NCI-H226 (cell line): Measurements from ENCODE around the gene PRKCB.
"Not testable (repeated sequence)": the region's sequence is repeated elsewhere in the genome, so short reads cannot be mapped to it uniquely, and the experiment has no call there.

ENCODE experiments used
- DNase-seq: peaks from one replicate; pipeline ENCODE4 v3.0.0-alpha.2; 2015

Gene PRKCB

DNA sequence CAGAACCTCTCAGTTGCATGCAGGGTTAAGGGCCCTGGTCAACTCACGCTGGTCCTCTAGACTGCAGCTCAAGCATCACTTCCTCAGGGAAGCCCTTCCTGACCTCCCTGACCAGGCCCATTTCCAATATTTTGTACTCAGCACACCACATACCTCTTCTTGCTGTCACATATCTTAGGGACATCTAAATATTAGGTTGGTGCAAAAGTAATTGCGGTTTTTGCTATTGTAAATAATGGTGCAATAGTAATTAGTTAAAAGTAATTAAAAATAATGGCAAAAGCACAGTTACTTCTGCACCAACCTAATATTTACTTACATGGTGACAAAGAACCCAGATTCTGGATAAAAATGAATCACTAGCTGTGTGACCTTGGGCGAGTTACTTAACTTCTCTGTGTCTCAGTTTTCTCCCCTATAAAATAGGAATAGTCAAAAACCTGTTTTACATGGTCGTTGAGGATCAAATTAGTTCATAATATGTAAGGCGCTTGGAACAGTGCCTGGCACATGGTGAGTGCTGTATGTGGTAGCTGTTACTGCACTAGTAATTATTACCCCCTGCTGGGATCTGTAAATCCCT is 177.4 kb downstream of the PRKCB start:
- no peak for DNase-seq

DNA sequence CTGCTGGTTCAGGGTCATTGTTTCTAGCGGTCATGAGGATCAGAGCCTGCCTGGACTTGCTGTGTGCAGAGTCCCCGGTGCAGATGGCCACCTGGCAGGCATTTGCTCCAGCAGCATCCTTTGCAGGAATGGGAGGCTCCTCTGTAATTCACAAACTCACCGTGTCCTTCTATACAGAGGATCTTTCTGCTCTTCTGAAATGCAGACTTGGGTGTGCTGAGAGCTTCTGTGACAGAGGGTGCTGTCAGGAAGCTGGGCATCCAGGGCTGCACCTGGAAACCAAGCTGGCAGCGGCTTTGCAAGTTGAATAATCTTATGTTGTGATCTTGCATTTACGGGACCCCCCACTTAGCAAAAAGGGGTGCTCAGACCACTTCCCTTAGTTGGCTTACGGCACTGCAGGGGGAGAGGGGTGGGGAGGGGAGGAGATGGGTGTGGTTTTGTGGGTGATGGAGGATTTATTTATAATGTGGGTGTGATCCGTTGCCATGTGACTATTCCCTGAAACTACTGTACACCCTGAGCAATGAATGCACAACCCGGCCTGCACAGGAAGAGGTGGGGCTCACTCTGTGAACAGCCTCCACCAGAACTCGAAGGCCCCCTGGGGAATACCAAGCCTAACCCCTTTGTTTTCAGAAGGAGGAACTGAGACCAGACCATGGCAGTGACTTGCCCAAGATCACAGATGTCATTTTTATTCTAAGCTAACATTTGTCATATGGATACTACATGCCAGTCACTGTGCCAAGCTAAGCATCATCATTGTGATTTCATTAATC is 178.3 kb downstream of the PRKCB start:
- DNase-seq: no peak

DNA sequence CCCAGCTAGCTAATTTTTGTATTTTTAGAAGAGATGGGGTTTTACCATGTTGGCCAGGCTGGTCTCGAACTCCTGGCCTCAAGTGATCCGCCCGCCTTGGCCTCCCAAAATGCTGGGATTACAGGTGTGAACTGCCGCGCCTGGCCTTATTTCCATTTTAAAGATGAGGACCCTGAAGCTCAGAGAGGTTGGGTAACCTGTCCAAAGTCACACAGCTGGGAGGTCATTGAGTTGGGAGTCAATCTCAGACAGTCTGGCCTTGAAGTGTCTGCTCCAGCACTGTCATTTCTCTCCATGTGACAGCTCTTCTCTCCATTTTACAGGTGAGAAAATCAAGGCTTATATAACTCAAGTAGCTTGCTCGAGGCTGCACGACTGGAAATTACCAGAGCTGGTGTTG is 179.2 kb downstream of the PRKCB start:
- DNase-seq: not testable (repeated sequence)

DNA sequence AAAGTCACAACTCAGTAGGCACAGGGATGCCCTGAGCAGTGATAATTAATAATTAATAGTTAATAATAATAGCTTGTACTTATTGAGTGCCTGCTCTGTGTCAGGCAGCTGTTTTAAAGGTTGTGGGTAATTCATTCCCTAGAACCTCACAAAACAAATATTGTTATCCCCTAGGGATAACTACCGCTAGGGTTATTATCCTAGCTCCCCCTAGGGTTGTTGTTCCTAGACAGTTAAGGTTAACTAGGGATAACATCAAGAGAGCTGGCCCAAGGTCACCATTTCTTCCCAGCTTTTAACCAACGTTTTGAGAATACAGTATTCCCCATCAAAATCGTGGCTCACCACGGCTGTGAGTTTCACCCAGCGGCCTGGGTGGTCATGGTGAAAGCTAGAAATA is 180.1 kb downstream of the PRKCB start:
- DNase-seq: no peak

DNA sequence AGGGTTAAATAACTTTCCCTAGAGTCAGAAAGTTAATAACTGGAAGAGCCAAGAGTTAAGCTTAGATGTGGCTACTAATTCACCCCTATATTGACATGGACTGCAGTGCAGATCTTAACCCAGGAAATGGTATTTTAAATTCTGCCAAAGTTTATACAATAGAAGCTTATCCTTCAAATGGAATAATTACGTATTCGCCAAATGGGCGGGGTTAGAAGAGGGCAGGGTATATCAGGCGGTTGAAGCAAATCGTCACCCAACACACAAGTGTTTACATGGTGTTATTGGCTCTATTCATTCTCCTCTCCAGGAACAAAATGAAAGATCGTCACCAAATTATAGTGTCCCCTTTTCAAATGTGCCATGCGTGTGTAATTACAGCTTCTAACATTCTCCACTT is 182.7 kb downstream of the PRKCB start:
- DNase-seq: no peak

DNA sequence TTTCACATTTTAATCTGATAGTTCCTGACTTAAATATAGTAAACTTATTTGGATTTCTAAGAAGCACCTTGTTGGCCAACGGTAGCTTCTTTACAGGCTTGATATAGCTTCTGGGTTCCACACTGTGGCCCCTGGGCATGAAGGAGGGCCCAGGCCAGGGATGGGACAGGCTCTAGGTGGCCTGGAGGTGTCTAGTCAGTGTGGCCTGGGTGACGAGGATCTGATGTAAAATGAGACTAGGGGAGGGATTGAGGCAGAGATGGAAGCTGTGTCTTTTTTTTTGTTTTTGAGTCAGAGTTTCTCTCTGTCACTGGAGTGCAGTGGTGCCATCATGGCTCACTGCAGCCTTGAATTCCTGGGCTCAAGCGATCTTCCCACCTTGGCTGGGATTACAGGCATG is 187.0 kb downstream of the PRKCB start:
- DNase-seq: no peak

DNA sequence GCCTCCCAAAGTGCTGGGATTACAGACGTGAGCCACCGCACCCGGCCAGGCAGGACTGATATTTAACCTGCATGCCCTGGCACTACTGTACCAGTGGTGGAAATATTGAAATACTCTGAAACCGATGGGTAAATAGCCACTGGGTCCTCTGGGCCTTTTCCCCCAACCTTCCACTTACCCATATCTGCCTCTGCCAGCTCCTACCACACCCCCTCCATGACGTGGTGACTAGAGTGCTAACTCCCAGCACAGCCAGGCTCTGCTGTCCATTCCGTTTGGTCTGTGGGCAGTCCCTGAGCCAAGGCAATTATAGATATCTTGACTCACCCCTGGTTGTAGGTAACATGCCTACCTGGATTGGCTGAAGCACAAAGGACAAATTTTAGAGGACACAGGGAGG is 187.8 kb downstream of the PRKCB start:
- DNase-seq: no peak

DNA sequence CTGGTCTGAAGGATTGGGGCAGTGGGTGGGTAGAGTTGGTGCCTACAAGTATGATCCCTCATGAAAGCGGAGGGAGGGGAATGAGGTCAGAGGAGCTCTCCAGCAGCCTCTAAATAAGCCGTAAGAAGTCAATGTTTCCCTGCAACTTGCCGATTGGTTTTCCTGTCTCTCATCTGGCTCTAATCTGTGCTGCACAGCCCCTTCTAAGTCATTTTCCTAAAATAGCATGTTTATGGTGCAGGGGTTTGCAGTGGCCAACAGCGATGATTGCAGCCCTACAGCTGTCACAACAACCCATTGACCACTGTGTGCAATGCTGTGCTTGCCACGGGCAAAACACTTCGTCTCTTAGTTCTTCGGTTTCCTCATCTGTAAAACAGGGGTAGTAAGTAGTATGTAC is 189.2 kb downstream of the PRKCB start:
- no peak for DNase-seq

DNA sequence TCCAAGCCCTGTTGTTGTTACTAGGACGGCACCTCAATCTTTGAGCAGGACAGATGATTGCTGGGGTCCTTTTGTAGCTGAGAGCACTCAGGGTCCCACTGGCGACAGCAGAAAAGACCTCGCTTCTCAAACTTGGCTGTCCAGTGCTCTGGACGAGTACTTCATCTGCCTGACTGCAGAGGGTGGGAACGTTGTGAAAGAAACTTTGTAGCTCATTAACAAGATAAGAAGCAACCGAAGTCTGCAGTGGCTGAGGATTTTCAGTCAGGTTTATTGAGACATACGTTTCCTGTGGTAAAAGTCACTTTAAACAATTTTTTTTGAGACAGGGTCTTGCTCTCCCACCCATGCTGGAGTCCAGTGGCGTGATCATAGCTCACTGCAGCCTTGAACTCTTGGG is 191.7 kb downstream of the PRKCB start:
- DNase-seq: no peak

DNA sequence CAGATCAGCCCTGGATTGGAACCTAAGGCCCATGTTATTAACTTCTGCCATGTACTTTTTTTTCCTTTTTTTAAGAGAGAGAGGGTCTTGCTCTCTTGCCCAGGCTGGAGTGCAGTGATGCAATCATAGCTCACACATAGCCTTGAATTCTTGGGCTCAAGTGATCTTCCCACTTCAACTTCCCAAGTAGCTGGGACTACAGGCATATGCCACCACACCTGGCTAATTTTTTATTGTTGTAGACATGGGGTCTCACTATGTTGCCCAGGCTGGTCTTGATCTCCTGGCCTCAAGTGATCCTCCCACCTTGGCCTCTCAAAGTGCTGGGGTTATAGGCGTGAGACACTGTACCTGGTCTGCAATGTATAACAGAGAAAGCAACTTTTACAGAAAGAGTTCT is 194.1 kb downstream of the PRKCB start:
- not testable (repeated sequence) for DNase-seq

DNA sequence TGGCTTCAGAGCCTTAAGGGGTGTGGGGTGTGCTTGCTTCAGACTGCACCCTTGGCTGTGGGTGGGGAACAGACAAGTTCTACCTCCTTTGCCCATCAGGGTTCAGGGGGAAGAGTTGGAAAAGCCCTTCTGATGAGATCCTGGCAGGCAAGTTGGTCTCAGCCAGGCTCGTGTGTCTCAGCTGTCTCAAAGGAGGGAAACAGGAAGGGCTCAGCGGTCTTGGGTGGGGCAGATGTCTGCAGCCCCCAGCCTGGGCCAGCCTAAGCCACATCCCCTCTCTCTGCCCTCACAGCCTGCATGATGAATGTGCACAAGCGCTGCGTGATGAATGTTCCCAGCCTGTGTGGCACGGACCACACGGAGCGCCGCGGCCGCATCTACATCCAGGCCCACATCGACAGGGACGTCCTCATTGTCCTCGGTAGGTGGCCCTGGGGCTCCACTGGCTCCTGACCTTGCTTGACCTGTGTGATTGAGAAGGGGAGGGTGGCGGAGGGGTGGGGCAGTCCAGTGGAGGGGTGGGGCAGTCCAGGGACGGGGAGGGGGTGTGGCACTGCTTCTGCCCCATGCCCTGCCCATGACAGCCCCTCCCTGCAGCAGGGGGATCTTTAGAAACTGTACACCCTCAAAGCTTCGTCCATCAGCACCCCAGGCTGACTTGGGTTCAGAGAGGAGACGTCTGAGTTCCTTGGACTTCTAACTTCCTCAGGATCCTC is 199.5 kb downstream of the PRKCB start:
- DNase-seq: no peak

DNA sequence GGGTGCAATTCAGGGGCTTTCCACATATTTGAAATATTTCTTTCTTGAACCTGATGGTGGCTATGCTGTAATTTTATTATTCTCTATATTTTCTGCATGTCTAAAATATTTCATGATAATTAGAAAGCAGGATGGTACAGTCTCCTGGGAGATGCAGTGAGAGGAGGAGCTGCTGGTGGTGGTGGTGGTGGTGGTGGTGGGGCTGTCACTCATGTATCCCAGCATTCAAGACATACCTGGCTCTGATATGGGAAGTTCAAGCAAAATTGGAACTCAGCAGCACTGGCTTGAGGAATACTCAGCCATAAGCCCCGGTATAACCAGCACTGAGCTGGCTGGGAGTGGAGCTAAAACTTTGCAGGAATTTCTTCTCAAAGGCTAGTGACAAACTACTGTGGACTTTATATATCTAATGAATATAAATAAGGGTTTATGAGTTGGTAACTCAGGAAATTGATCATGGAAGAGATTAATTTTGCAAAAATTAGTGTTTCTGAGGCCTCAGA is 200.3 kb downstream of the PRKCB start:
- DNase-seq: no peak

DNA sequence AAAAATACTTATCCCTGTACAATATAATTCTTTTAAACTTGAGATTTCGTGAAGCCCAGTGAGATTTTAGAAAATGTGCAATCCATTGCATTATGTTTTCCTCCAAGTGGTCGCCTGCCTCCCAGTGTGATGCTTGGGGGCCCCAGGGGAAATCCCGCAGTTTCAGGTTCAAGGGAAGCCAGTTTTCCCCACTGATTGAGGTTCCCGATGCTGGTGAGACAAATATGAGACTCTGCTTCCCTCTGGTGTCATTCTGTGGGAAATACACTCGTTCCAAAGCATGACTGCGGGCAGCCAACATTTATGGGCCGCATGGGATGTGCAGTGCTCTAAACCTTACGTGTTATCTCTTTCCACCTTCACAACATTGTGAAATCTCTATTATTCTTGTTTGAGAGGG is 200.8 kb downstream of the PRKCB start:
- DNase-seq: peak; percentile 6

DNA sequence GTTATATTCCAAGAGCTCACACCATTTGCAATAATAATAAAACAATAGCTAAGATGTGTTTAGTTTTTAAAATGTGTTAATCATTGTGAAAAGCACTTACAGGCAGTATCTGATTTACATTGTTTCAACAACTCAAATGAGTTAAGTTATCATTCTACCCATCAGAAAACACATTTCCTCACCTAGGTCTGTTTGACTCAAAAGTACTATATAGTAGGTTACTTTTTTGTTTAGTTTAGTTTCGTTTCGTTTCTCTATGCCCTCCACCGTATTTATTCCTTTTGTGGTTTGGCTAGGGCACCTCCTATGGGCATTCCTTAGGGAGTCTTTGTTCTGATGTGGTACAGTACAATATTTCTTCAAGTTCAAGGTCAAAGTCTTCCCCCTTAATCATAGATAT is 201.6 kb downstream of the PRKCB start:
- DNase-seq: no peak

DNA sequence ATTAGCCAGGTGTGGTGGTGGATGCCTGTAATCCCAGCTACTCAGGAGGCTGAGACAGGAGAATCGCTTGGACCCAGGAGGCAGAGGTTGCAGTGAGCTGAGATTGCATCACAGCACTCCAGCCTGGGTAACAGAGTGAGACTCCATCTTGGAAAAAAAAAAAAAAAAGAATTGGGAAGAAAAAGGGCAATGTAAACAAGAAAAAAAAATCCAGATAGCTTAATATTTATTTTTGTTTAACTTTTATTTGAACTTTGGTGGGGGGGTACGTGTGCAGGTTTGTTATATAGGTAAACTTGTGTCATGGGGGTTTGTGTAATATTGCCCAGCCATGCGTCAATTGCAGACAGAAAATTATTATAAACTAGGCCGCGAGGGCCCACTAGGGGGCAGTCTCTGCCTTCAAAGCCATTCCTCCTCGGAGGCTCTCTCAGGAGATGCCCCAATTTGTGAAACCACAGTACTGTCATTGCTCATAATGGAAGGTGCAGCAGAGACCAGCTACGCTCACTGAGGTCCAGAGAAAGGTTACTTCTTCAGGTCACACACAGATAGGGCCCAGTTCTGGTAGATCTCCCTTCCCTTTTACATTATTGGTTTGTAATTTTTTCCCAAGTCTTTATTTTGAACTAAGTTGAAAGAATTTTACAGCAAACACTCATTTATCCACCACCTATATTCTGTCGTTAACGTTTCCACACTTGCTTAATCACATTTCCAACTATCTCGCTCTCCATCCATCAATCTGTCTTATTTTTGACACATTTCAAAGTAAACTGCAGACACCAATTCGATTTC is 206.2 kb downstream of the PRKCB start:
- DNase-seq: peak; percentile 10

DNA sequence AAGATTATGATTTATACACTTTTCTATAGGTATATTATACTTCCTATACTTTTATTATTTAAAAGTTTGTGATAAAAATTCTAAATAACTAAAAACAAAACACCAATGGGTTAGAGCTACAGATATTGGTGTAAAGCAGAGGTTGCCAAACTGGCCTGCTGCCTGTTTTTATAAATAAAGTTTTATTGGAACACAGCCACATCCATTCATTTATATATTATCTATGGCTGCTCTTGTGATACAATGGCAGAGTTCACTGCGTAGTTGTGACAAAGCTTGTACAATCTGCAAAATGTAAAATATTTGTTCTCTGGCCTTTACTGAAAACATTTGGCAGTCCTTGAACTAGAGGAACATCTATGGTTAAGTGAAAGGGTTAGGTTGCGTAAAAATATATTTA is 208.7 kb downstream of the PRKCB start:
- DNase-seq: no peak

DNA sequence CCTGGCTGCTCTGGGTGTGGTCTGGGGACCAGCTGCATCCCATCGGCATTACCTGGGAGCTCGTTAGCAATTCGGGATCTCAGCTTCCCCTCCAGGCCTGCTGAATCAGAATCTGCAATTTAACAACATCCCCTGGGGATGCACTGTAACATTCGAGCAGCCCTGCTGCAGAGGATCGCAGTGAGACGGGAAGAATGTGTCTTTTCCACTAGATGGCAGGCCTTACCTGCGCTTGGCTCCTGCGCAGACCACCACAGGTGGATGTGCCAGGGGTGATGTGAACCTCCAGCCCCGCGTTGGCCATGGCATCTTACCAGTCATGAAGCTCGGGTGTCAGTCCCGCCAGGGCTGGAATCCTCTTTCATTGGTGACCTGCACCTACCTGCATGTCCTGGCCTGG is 209.9 kb downstream of the PRKCB start:
- no peak for DNase-seq

DNA sequence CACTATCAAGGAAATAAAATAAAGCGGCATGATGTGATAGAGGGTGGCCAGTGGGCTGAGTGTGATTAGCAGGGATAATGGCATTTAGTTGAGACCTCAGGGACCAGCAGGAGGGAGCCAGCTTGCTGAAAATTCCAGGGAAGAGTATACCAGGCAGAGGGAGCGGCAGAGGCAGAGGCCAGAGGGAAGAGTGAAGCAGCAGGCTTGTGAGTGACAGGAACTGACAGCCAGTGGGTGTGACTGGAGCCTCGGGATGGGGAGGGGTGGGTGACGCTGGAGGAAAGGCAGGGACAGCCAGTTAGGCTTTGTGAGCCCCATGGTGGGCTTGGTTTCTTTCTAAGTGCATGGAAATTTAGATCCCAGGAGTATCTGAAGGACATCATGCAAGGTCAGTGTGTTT is 210.7 kb downstream of the PRKCB start:
- DNase-seq: no peak

DNA sequence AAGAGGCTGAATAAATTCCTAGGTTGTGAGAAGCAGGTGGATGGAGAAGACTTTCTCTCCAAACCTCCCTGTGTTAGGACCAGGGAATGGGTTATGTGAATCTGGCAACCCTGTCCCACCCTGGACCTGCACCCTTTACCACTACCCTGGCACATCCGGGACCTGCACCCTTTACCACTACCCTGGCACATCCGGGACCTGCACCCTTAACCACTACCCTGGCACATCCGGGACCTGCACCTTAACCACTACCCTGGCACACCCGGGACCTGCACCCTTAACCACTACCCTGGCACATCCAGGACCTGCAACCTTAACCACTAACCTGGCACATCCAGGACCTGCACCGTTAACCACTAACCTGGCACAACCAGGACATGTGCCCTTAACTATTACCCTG is 213.3 kb downstream of the PRKCB start:
- DNase-seq: no peak

DNA sequence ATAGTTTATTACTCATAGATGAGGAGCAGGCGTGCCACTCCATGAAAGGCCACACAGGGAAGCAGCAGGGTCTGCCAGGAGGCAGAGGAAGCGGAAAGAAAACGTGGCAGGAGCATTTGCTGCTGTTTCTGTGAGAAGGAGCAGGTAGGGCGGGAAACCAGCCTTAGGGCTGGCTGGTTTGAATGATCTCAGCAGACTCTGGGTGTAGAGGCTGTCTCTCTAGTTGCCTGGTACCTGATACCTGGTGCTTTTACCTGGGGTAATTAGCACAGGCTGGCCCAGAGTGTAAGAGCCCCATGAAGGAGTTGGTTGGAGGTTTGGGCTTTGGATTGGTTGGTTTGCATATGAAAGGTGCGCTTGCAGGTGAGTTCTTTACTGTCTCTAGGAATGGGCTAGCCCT is 215.3 kb downstream of the PRKCB start:
- no peak for DNase-seq

DNA sequence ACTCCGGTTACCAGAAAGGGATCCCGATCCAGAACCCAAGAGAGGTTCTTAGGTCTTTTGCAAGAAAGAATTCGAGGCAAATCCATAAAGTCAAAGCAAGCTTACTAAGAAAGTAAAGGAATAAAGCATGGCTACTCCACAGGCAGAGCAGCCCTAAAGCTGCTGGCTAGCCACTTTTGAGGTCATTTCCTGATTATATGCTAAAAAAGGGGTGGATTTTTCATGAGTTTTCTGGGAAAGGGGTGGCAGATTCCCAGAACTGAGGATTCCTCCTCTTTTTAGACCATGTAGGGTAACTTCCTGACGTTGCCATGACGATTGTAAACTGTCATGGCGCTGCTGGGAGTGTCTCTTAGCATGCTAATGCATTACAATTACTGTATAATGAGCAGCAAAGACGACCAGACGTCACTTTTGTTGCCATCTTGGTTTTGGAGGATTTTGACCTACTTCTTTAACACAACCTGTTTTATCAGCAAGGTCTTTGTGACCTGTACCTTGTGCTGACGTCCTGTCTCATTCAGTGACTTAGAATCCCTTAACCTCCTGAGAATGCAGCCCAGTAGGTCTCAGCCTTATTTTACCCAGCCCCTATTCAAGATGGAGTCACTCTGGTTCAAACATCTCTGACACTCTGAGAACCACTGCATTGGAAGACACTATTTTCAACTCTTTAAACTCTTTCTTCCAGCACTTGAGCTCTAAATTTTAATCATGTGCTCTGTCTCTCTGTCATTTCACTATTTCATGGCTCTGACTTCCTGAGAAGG is 216.7 kb downstream of the PRKCB start:
- DNase-seq: no peak
